Brain microvascular endothelial cell (primary cell): ENCODE results near the gene TBC1D17.

ENCODE experiments used
- DNase-seq: peaks from one replicate; pipeline ENCODE4 v3.0.0-alpha.2; 2020
- H3K27ac ChIP-seq: fragments of 250-450 bp; sonication (Bioruptor Pico); 2 replicates; pipeline ENCODE4 v1.5.1; 2020; ENCODE audit warnings: mild to moderate bottlenecking, moderate library complexity
- H3K27me3 ChIP-seq: fragments of 250-450 bp; sonication (Bioruptor Pico); replicated peaks from 2 replicates; pipeline ENCODE4 v1.5.1; 2020; ENCODE audit warnings: mild to moderate bottlenecking
- H3K36me3 ChIP-seq: fragments of 250-450 bp; sonication (Bioruptor Pico); replicated peaks from 2 replicates; pipeline ENCODE4 v1.5.1; 2020; ENCODE audit warnings: mild to moderate bottlenecking
- H3K4me3 ChIP-seq: 2 replicates; pipeline ENCODE4 v1.5.1; 2011; ENCODE audit warnings: low read depth, mild to moderate bottlenecking, control low read depth, low read length, moderate library complexity
- in situ Hi-C: cut with HindIII; loops from 2 replicates; pipeline ENCODE4 v1.10.0; 2017; ENCODE audit warnings: low sequenced_read_pairs, low pct_ligation_motif_present
- TF ChIP-seq, protein P1 (sequence below): IDR thresholded peaks from 2 replicates; pipeline ENCODE4 v1.5.1; 2011; ENCODE audit warnings: low read depth, mild to moderate bottlenecking, moderate library complexity, low read length, control low read depth, inconsistent platforms; ENCODE audit errors: missing control alignments

TBC1D17 gene

GRCh38 chr19:49857061-49857837 is 20.3 kb upstream of the TBC1D17 start:
- H3K4me3 ChIP-seq: no peak overlapping the region
- no peaks in the 10 kb centered on the region for H3K27me3 ChIP-seq
- no peak for DNase-seq
- H3K36me3 ChIP-seq: peaks cover 64% of the 10 kb centered on the region
- in situ Hi-C loops: no loop called here
- no peak overlapping the region for H3K27ac ChIP-seq
- TF ChIP-seq, protein P1, sequence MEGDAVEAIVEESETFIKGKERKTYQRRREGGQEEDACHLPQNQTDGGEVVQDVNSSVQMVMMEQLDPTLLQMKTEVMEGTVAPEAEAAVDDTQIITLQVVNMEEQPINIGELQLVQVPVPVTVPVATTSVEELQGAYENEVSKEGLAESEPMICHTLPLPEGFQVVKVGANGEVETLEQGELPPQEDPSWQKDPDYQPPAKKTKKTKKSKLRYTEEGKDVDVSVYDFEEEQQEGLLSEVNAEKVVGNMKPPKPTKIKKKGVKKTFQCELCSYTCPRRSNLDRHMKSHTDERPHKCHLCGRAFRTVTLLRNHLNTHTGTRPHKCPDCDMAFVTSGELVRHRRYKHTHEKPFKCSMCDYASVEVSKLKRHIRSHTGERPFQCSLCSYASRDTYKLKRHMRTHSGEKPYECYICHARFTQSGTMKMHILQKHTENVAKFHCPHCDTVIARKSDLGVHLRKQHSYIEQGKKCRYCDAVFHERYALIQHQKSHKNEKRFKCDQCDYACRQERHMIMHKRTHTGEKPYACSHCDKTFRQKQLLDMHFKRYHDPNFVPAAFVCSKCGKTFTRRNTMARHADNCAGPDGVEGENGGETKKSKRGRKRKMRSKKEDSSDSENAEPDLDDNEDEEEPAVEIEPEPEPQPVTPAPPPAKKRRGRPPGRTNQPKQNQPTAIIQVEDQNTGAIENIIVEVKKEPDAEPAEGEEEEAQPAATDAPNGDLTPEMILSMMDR: no peak

DNA sequence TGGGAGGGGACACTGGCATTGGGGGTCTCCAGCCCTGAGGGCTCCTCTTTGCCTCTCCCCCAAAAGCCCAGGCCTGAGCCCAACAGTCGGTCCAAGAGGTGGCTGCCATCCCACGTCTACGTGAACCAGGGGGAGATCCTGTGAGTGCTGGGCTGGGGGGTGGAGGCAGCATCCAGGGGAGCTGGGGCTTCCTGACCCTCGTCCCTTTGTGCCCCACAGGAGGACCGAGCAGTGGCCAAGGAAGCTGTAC is 19.7 kb upstream of the TBC1D17 start:
- H3K27ac ChIP-seq: no peak overlapping the region
- no peak for DNase-seq
- H3K4me3 ChIP-seq: no peak overlapping the region
- in situ Hi-C loops: no loop called here
- H3K27me3 ChIP-seq: no peaks in the 10 kb centered on the region
- peaks cover 64% of the 10 kb centered on the region for H3K36me3 ChIP-seq
- TF ChIP-seq, protein P1: no peak

- Histone ChIP-seq H3K27ac (peak overlapping the region; percentile 58), H3K4me3 (no peak overlapping the region), H3K27me3 (no peaks in the 10 kb centered on the region), H3K36me3 (peaks cover 68% of the 10 kb centered on the region)
- DNase-seq: no peak
- in situ Hi-C loops: no loop called here
- TF ChIP-seq, protein P1: no peak
These were observed 19.2 kb upstream of the TBC1D17 start for GRCh38 chr19:49858088-49858985.

DNA sequence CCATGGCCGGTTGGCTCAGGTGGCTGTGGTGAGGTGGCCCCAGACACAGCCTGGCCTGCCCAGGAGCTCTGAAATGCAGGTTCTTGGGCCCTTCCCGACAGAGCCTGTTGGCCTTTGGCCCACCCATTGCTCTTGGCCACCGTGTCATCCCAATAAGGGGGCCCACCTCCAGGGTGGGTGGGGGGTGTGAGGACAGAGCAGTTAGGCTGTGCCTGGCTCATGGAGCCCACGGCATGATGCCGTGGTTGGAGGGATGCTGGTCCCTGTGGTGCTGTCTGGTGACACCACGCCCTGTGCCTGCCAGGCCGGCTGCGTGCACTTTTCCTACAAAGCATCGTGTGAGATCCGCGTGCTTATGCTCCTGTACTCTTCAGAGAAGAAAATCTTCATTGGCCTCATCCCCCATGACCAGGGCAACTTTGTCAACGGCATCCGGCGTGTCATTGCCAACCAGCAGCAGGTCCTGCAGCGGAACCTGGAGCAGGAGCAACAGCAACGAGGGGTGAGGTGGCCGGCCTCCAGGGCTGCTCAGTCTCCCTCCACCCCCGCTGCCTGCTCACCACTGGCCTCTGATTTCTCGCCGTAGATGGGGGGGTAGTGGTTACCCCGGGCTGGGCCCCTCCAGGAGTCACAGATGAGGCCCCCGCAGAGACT is 17.7 kb upstream of the TBC1D17 start:
- no peak for DNase-seq
- peaks cover 78% of the 10 kb centered on the region for H3K36me3 ChIP-seq
- peak overlapping the region; percentile 58 for H3K27ac ChIP-seq
- TF ChIP-seq, protein P1: no peak
- no peaks in the 10 kb centered on the region for H3K27me3 ChIP-seq
- in situ Hi-C loops: no loop called here
- no peak overlapping the region for H3K4me3 ChIP-seq

DNA sequence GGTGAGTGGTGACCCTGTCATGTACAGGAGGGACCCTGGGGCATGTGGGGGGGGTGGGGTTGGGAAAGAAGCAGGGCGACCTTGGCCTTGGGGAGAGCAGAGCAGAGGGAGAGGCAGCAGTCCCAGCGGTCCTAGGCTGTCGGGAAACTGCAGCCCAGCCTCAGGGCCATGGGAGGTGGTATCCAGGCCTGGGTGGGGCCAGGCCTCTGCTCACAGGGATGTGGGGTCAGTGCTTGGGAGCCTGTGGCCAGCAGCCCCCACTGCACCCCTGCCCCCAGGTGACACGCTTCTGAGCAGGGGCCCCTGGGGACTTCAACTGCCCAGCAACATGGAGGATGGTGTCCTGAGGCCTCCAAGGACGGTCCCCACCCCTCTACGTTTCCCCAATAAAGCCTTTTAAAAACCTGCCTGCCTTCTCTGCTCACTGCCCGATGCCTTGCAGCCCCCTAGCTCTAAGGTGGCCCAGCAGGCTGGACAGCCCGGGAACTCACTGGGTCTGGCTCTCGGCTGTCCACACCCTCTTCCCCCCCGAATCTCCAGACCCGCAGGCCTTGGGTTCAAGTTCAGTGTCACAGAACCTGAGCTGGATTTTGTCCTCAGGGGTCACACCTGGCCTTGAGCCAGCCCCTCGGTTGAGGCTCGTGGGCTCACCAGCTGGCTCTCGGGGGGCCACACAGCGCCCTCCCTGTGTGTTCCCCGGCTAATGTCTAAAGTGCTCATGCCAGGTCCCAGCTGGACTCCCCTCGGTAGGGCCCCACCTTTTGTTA is 17.0 kb upstream of the TBC1D17 start:
- H3K27me3 ChIP-seq: no peaks in the 10 kb centered on the region
- H3K4me3 ChIP-seq: no peak overlapping the region
- TF ChIP-seq, protein P1: no peak
- in situ Hi-C loops: no loop called here
- peaks cover 75% of the 10 kb centered on the region for H3K36me3 ChIP-seq
- H3K27ac ChIP-seq: no peak overlapping the region
- no peak for DNase-seq
